ENCODE data around the gene EXOSC7.

EXOSC7 gene

DNA sequence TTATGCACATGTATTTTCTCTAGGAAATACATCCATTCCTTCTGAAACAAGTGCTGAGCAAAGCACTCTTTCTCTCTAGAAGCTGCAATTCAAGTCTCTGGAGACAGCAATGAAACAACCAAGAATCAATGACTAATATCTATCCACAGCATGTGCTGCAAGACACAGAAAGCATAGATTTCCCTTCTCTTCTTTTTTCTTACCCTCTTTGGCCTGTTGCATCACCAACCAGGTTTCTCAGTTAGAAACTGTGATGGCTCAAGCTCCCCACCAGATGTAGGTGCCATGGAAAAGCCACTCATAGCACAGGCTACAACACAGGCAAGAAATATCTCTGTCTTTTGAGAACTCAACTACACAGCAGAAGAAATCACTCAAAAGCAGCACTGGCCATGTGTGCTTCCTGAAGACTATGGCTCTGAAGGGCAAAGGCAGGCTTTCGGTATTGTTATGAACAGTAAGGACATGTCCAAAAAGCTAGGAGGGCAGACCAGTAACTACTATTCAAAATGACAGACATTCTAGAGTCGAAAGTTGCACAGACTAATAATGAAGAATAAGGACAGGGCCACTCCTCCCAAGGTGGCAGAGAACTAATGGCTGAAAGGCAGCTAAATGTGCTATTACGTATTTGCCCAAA is 15.5 kb upstream of the EXOSC7 start:
- no peak overlapping the region for H3K4me3 ChIP-seq (ENCODE audit: low read depth, low read length)
- DNase-seq (ENCODE audit: low read depth, low spot score): no peak
- TF ChIP-seq, protein P1, sequence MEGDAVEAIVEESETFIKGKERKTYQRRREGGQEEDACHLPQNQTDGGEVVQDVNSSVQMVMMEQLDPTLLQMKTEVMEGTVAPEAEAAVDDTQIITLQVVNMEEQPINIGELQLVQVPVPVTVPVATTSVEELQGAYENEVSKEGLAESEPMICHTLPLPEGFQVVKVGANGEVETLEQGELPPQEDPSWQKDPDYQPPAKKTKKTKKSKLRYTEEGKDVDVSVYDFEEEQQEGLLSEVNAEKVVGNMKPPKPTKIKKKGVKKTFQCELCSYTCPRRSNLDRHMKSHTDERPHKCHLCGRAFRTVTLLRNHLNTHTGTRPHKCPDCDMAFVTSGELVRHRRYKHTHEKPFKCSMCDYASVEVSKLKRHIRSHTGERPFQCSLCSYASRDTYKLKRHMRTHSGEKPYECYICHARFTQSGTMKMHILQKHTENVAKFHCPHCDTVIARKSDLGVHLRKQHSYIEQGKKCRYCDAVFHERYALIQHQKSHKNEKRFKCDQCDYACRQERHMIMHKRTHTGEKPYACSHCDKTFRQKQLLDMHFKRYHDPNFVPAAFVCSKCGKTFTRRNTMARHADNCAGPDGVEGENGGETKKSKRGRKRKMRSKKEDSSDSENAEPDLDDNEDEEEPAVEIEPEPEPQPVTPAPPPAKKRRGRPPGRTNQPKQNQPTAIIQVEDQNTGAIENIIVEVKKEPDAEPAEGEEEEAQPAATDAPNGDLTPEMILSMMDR (IDR thresholded peaks at IDR 0.05; ENCODE audit: low read depth, low read length): no peak
- in situ Hi-C loops (cut with HindIII; ENCODE audit: low sequenced_read_pairs): no loop called here

DNA sequence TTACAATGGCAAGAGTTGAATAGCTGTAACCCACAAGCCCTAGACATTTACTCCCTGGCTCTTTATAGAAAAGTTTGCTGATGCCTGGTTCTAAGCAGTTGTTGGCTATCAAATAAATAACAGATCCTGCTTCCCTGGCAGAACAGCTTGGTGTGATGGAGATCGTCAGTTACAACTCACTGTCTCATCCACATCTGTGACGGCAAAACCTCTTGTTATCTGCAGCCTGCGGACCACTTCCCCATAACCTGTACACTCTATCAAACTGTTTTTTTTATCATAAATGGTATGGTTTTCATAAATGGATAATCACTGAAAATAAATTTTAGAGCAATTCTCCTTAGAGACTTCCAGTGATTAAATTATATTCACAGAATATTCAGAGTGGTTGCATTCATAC is 14.2 kb upstream of the EXOSC7 start:
- H3K4me3 ChIP-seq (ENCODE audit: low read depth, low read length): no peak overlapping the region
- in situ Hi-C loops (cut with HindIII; ENCODE audit: low sequenced_read_pairs): no loop called here
- TF ChIP-seq, protein P1 (IDR thresholded peaks at IDR 0.05; ENCODE audit: low read depth, low read length): no peak
- no peak for DNase-seq (ENCODE audit: low read depth, low spot score)

DNA sequence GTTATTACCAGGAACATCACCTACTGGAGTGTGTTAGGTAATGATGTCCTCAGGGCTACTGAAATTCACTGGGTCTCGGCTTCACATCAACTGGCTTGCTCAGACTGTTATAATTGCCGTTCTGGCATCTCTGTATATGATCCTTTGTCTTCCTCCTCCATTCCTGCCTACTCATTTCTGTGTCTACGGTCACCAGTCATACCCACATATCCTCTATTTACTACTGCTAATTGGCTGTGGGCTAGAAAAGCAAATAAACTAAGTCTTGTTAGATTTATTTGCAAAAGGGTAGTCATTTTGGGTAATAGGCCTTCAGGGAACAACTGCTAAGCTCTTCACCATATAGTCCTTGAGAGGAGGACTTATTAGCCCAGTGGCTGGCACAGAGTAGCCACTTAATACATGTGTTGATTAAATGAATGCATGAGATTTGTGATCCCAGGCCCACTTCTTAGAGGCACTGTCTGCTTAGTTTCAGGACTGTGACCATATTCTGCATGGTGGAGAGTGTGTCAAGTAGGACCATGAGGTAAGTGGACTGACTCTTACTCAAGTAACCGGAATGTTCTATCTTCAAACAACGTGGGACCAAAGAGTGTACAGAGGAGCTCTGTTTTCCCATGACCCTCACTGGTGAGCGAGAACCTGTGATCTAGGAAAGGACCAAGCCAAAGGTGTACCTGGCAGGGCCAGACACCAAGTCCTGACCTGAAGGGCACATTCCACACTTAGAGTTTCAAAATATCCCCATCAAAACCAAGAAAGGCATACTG is 13.2 kb upstream of the EXOSC7 start:
- no peak for DNase-seq (ENCODE audit: low read depth, low spot score)
- in situ Hi-C loops (cut with HindIII; ENCODE audit: low sequenced_read_pairs): no loop called here
- no peak overlapping the region for H3K4me3 ChIP-seq (ENCODE audit: low read depth, low read length)
- TF ChIP-seq, protein P1 (IDR thresholded peaks at IDR 0.05; ENCODE audit: low read depth, low read length): no peak

DNA sequence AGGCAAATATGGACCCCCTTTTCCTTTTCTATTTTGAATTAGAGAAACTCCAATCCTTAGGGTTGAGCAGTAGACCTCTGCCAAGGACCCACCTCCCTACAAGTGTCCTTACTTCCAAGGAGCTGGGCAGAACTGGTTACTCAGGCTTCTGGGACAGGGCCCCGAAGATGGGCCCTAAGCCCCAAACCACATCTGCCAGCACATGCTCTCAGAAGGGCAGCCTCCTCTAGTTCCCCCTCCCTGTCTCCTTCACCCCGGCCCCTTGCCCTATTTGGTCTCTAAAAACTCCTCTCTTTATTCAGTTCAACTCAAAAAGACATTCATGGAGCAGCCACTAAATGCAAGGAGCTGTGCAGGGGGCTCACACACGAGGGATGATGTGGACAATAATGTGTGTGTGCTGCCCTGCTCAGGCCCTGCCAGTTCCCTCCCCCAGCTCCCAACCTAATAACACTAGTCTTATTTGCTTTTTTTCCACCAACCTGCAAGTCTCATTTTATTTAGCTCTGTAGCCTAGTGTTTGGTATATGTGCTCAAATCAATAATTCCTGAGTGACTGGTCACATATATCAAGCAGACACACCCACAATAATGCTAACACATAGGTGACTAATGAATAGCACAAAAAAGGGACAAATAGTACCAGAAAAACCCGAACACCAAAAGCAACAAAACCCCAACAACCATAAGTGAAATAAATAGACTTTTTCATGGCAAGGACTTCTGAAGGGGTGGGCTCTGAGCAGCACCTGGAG is 12.3 kb upstream of the EXOSC7 start:
- TF ChIP-seq, protein P1 (IDR thresholded peaks at IDR 0.05; ENCODE audit: low read depth, low read length): no peak
- DNase-seq (ENCODE audit: low read depth, low spot score): no peak
- in situ Hi-C loops (cut with HindIII; ENCODE audit: low sequenced_read_pairs): no loop called here
- no peak overlapping the region for H3K4me3 ChIP-seq (ENCODE audit: low read depth, low read length)

DNA sequence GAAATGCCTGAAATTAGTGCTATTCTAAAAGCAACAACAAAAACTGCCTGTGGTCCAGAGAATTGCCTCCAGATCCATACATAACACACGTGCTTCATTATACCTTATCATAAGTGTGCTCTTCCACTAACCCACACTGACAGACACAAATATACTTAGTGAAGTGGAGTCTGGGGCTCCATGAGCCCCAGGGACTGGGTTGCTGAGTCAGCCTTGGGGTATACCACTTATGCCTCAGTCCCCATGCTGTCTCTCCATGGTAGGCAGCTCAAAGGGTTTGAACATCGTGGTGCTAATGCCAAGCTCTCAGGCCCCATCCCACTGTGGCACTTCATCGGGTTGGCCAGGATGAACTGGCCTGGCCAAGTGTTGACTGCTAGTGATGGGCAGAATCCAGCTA is 10.9 kb upstream of the EXOSC7 start:
- in situ Hi-C loops (cut with HindIII; ENCODE audit: low sequenced_read_pairs): no loop called here
- no peak for DNase-seq (ENCODE audit: low read depth, low spot score)
- H3K4me3 ChIP-seq (ENCODE audit: low read depth, low read length): no peak overlapping the region
- TF ChIP-seq, protein P1 (IDR thresholded peaks at IDR 0.05; ENCODE audit: low read depth, low read length): no peak

DNA sequence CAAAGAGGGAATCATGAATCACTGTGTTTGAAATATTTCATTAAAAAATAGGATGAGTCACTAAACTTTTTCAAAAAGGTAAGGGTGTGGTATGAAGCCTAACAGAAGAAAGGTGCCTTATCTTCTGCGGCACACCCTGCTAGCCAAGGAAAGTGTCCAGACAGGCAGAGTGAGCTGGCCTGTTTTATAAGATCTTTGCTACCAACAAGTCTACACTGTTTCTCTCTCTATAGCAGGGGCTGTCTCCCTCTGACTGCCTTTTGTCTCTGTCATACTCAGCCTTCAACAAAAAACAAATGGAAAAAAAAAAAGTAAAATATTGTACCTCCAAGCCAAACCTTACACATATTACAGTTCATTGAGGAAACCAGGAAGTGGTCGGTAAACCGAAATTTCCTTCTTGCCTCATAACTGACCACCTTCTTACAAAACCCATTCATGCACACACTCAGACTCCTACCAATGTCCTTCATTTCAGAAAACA is 9.2 kb upstream of the EXOSC7 start:
- no peak for DNase-seq (ENCODE audit: low read depth, low spot score)
- H3K4me3 ChIP-seq (ENCODE audit: low read depth, low read length): no peak overlapping the region
- in situ Hi-C loops (cut with HindIII; ENCODE audit: low sequenced_read_pairs): no loop called here
- TF ChIP-seq, protein P1 (IDR thresholded peaks at IDR 0.05; ENCODE audit: low read depth, low read length): no peak
